ENCODE data around the gene TNFRSF18.
"Not testable (repeated sequence)": the region's sequence is repeated elsewhere in the genome, so short reads cannot be mapped to it uniquely, and the experiment has no call there.

TNFRSF18 gene, protein sequence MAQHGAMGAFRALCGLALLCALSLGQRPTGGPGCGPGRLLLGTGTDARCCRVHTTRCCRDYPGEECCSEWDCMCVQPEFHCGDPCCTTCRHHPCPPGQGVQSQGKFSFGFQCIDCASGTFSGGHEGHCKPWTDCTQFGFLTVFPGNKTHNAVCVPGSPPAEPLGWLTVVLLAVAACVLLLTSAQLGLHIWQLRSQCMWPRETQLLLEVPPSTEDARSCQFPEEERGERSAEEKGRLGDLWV

GRCh38 chr1:1206376-1206965, at the start of gene TNFRSF18:
Gene TNFRSF18 (minus strand): TSS chr1:1206592. CDS start chr1:1206571, 21 bp downstream.
- DNase-seq (ENCODE audit: low spot score) = no peak

- no peak for DNase-seq (ENCODE audit: low spot score)
Observed at GRCh38 chr1:1255611-1256010, 49.2 kb upstream of the TNFRSF18 start.

DNA sequence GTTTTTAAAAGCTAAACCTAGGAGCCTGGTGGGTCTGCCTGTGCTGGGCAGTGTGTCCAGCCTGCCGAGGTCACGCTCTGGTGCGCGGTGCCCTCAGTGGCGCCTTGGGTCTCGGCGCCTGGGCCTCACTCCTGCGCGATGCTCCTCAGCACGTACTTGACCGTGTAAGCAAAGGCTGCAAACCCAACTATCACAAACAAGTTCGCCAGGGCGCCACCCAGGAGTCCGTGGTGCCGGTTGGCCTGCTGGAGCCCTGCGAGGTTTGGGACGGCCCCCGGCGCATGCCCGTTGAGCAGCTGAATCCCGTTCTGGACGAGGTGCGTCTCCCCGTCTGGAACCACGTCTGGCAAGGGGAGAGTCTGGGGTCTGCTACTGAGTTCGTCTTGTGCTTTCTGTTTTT, 48.7 kb upstream of the TNFRSF18 start:
- DNase-seq (ENCODE audit: low spot score) = no peak

DNA sequence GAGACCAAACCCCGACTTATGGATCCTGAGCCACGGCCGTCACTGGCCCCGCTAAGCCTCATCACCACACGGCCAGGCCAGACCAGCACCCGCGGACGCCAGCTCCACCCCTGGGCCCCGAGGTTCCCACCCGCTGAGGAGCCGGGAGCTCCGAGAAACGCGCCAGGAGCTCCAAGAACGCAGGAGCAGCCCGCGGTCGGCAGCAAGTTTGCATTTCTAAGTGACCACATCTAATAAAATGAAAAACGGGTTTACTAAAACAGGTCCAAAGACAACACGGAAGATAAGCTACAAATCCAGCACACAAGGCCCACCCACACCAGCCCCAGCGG, 48.2 kb upstream of the TNFRSF18 start:
- DNase-seq (ENCODE audit: low spot score) = no peak

DNA sequence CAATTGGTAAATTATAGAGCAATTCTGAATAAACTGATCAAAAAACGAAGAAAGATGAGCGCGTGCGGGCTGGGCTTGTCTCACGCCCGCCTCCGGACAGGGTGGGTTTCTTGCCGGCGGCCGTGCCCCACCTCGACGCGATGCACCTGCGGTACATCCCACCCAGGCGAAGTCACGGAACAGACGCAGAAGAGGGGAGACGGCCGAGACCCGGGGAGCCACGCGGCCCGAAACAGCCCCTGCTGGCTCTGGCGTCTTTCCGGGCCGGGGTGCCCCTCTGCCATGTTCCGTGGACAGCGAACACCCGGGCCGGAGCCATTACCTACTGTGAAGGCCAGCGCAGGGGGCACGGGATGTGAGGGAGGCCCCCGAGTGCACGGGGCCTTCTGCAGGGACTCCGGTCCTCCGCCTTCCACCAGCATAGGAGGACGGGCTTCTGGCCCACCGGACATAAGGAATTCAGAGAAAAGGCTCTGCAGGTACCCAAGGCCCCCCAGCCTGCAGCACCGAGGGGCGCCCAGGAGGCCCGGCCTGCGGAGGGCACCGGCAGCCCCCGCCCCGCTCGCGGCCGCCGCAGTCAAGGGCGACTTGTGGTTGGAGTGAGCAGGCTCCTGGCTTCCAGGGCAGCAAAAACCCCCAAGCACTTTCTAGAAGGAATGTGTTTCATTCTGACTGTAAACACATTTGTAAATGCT, 47.7 kb upstream of the TNFRSF18 start:
- DNase-seq (ENCODE audit: low spot score) = no peak

DNA sequence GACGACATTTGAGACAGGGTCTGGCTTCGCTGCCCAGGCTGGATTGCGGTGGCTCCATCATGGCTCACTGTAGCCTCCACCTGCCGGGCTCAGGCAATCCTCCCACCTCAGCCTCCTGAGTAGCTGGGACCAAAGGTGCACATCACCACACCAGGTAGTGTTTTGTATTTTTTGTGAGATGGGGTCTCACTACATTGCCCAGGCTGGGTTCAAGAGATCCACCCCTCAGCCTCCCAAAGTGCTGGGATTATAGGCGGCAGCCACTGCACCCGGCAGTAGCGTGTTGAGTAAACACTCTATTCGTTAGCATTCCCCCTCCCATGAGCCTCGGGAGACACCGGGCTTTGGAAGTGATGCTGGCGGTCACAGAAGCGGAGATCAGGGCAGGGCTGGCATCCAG, 46.9 kb upstream of the TNFRSF18 start:
- DNase-seq (ENCODE audit: low spot score) = no peak

DNA sequence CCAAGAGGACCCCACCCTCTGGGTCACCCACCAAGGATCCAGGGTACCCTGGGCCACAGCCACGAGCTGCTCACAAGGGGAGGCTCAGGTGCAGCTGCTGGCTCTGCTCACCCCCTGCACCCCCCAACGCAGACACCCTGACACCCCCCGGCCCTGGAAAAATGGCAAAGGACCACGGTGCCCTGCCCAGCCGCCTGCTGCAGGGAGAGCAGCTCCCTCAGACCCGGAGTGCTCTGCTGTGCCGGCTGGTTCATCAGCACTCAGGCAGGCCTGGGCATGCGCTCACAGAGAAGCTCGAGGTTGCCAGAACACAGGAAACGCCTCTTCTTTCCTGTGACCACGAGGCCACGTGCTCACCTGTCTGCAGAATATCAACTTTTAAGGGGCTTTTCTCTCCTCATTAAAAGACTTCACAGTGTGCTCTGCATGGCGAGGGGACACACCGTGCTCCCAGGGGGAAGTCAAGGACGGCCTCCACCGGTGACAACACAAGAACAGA, 44.4 kb upstream of the TNFRSF18 start:
- DNase-seq (ENCODE audit: low spot score) = no peak

DNA sequence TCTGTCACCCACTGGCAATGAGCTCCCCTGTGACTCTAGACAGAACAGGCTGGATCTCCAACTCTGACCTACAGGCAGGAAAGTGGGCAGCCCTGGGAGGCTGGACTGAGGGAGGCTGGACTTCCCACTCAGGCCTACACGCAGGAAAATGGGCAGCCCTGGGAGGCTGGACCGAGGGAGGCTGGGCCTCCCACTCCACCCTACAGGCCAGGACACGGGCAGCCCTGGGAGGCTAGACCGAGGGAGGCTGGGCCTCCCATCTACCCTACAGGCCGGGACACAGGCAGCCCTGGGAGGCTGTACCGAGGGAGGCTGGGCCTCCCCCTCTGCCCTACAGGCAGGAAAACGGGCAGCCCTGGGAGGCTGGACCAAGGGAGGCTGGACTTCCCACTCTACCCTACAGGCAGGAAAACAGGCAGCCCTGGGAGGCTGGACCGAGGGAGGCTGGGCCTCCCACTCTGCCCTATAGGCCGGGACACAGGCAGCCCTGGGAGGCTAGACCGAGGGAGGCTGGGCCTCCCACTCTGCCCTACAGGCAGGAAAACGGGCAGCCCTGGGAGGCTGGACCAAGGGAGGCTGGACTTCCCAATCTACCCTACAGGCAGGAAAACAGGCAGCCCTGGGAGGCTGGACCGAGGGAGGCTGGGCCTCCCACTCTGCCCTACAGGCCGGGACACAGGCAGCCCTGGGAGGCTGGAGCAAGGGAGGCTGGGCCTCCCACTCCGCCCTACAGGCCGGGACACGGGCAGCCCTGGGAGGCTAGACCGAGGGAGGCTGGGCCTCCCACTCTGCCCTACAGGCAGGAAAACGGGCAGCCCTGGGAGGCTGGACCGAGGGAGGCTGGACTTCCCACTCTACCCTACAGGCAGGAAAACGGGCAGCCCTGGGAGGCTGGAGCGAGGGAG, 41.9 kb upstream of the TNFRSF18 start:
- not testable (repeated sequence) for DNase-seq (ENCODE audit: low spot score)

- no peak for DNase-seq (ENCODE audit: low spot score)
Observed at GRCh38 chr1:1247341-1247913, 41.0 kb upstream of the TNFRSF18 start.

- no peak for DNase-seq (ENCODE audit: low spot score)
Observed at GRCh38 chr1:1246577-1247340, 40.4 kb upstream of the TNFRSF18 start, which contains the start of gene C1QTNF12. Gene C1QTNF12 (minus strand): TSS chr1:1246722. CDS start chr1:1246690, 32 bp downstream.

- DNase-seq (ENCODE audit: low spot score) = no peak
Observed at GRCh38 chr1:1245817-1246576, 39.6 kb upstream of the TNFRSF18 start.

GRCh38 chr1:1245178-1245816, 38.9 kb upstream of the TNFRSF18 start:
- no peak for DNase-seq (ENCODE audit: low spot score)

DNA sequence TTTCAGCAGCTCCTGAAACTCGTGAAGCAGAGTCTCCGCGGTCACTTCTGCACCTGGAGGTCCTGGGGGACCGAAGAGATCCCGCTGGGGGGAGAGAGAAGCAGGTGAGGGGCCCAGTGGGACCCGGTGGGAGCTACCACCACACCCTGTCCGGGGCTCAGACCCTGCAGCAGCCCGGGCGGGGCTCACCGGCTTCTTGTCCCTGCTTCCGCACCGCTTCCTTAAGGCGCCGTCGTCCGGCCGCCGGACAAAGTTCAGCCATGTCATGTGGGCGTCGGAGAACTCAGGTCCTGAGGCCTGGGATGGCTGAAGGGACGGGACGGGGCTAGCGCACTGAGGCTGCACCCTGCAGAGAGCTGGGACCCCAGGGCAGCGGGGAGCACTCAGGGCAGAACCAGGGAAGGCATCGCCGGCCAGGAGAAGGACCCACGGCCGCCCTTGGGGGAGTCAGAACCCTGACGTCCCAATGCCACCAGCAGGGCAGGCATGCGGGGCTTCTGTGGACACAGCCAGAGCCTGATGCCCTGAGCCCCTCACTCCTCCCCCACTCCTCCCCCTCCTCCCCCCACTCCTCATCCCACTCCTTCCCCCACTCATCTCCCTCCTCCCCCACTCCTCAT, 37.9 kb upstream of the TNFRSF18 start:
- peak; percentile 36 for DNase-seq (ENCODE audit: low spot score)

- no peak for DNase-seq (ENCODE audit: low spot score)
Observed at GRCh38 chr1:1243807-1244191, 37.4 kb upstream of the TNFRSF18 start.

GRCh38 chr1:1243266-1243660, 36.9 kb upstream of the TNFRSF18 start:
- no peak for DNase-seq (ENCODE audit: low spot score)

DNA sequence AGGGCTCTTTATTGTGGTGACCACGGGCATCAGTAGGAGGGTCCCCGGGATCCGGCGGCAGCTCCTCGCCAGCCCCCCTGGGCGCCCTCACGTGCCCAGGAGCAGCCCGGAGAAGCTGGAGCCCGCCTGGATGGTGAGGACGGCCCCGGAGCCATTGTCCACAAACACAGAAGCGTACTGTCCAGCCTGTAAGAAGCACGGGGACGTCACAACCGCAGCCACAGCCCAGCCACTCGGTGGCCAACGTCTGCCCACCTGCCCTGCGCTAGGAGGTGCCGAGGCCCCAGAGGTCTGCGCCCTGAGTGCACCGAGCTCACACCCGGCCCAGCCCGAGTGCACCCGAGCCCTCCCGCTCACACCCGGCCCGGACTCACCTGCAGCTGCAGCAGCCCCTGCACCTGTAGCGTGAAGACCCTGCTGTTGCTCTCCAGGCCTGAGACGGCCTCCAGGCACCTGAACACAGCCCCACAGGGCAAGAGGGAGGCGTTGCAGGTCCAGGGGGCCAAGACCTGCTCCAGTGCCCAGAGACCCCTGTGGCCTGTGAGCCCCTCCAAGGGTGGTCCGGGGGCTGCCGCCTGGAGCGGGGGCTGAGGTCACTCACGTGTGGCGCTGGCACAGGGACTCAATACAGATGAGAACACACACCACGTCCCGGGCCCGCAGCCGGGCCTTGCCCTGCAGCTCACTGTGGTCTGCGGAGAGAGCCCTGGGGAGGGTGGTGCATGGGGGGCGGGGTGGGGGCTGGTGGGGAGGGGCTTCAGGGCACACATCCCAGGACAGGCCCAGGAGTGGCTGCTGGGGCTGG, 36.3 kb upstream of the TNFRSF18 start:
- DNase-seq (ENCODE audit: low spot score) = no peak

GRCh38 chr1:1241588-1242219, 35.3 kb upstream of the TNFRSF18 start:
- DNase-seq (ENCODE audit: low spot score) = no peak

All from kidney capillary endothelial cell (primary cell).